DOHH2 (cell line): ENCODE data around the gene FILIP1.

Experiments used
- H3F3A ChIP-seq: fragments of 200-600 bp; sonication (generic), shearing (Covaris generic); 2 replicates; pipeline ENCODE4 v1.6.0; 2016; ENCODE audit warnings: antibody characterized with exemption, mild to moderate bottlenecking; ENCODE audit not compliant: control insufficient read depth, insufficient read depth
- H3K27ac ChIP-seq: fragments of 200-600 bp; sonication (generic); 2 replicates; pipeline ENCODE4 v1.5.1; 2014; ENCODE audit warnings: low read depth, mild to moderate bottlenecking, low read length, moderate library complexity
- H3K27me3 ChIP-seq: fragments of 200-600 bp; sonication (generic); 2 replicates; pipeline ENCODE4 v1.6.1; 2014; ENCODE audit warnings: mild to moderate bottlenecking, low read length, mixed read lengths; ENCODE audit not compliant: control insufficient read depth
- H3K36me3 ChIP-seq: fragments of 200-600 bp; sonication (generic); 2 replicates; pipeline ENCODE4 v1.6.1; 2014; ENCODE audit warnings: mild to moderate bottlenecking, low read length, moderate library complexity, mixed read lengths; ENCODE audit not compliant: control insufficient read depth
- H3K4me1 ChIP-seq: fragments of 200-600 bp; sonication (generic); 2 replicates; pipeline ENCODE4 v1.6.1; 2014; ENCODE audit warnings: mild to moderate bottlenecking, low read length, mixed read lengths; ENCODE audit not compliant: control insufficient read depth
- H3K4me2 ChIP-seq: fragments of 200-600 bp; sonication (generic); 2 replicates; pipeline ENCODE4 v1.6.0; 2014; ENCODE audit warnings: mild to moderate bottlenecking, low read length, moderate library complexity
- H3K4me3 ChIP-seq: fragments of 200-600 bp; sonication (generic); 2 replicates; pipeline ENCODE4 v1.5.1; 2014; ENCODE audit warnings: mild to moderate bottlenecking, low read length, mixed read lengths
- H3K79me2 ChIP-seq: fragments of 200-600 bp; sonication (generic); 2 replicates; pipeline ENCODE4 v1.6.1; 2014; ENCODE audit warnings: mild to moderate bottlenecking, low read length, mixed read lengths; ENCODE audit not compliant: control insufficient read depth
- H3K9me2 ChIP-seq: fragments of 200-600 bp; sonication (generic); replicated peaks from 2 replicates; pipeline ENCODE4 v1.6.1; 2014; ENCODE audit warnings: mild to moderate bottlenecking, low read length, mixed read lengths; ENCODE audit not compliant: control insufficient read depth
- H3K9me3 ChIP-seq: fragments of 200-600 bp; sonication (generic); 2 replicates; pipeline ENCODE4 v1.6.1; 2014; ENCODE audit warnings: antibody characterized with exemption, low read length, mixed read lengths; ENCODE audit not compliant: control insufficient read depth, insufficient read depth
- H4K20me1 ChIP-seq: fragments of 200-600 bp; sonication (generic); 2 replicates; pipeline ENCODE4 v1.6.0; 2014; ENCODE audit warnings: low read depth, mild to moderate bottlenecking, antibody characterized with exemption, low read length, moderate library complexity; ENCODE audit not compliant: control insufficient read depth, insufficient read depth
- CTCF ChIP-seq: fragments of 200-600 bp; sonication (generic); IDR thresholded peaks from one replicate; pipeline ENCODE4 v1.5.1; 2014; ENCODE audit warnings: antibody characterized with exemption, mild to moderate bottlenecking, low read depth, low read length; ENCODE audit not compliant: poor library complexity, severe bottlenecking
- EZH2phosphoT487 ChIP-seq: fragments of 200-600 bp; sonication (generic); IDR thresholded peaks from 2 replicates; pipeline ENCODE4 v1.6.1; 2017; ENCODE audit warnings: borderline replicate concordance, mild to moderate bottlenecking, antibody characterized with exemption, low read length, moderate library complexity, mixed read lengths

FILIP1 gene

GRCh38 chr6:75418233-75418632 lies 75.4 kb downstream of the FILIP1 start:
- no peaks in the 10 kb centered on the region for H3K4me1 ChIP-seq
- H3K79me2 ChIP-seq: no peaks in the 10 kb centered on the region
- H3F3A ChIP-seq: no peaks in the 10 kb centered on the region
- no peak overlapping the region for H3K27ac ChIP-seq
- H3K9me2 ChIP-seq: no peaks in the 10 kb centered on the region
- no peak overlapping the region for H3K4me2 ChIP-seq
- no peaks in the 10 kb centered on the region for H3K9me3 ChIP-seq
- no peaks in the 10 kb centered on the region; the same call in 1 of the 2 replicates for H3K27me3 ChIP-seq
- no peaks in the 10 kb centered on the region for H3K36me3 ChIP-seq
- TF ChIP-seq CTCF (no peak), EZH2phosphoT487 (no peak)
- H3K4me3 ChIP-seq: no peak overlapping the region
- H4K20me1 ChIP-seq: no peaks in the 10 kb centered on the region

- H3K27ac ChIP-seq: no peak overlapping the region
- H3K9me2 ChIP-seq: no peaks in the 10 kb centered on the region
- no peaks in the 10 kb centered on the region for H3F3A ChIP-seq
- no peak overlapping the region for H3K4me2 ChIP-seq
- no peaks in the 10 kb centered on the region for H3K9me3 ChIP-seq
- no peaks in the 10 kb centered on the region; the same call in 1 of the 2 replicates for H3K27me3 ChIP-seq
- H3K4me1 ChIP-seq: no peaks in the 10 kb centered on the region
- TF ChIP-seq EZH2phosphoT487 (no peak), CTCF (no peak)
- no peaks in the 10 kb centered on the region for H3K36me3 ChIP-seq
- H4K20me1 ChIP-seq: no peaks in the 10 kb centered on the region
- no peaks in the 10 kb centered on the region for H3K79me2 ChIP-seq
- no peak overlapping the region for H3K4me3 ChIP-seq
These were observed 77.2 kb downstream of the FILIP1 start for GRCh38 chr6:75416443-75416842.

GRCh38 chr6:75415804-75416203 lies 77.8 kb downstream of the FILIP1 start:
- Histone ChIP-seq H3K4me2 (no peak overlapping the region), H3F3A (no peaks in the 10 kb centered on the region), H3K79me2 (no peaks in the 10 kb centered on the region), H3K36me3 (no peaks in the 10 kb centered on the region), H3K4me1 (no peaks in the 10 kb centered on the region), H4K20me1 (no peaks in the 10 kb centered on the region), H3K27ac (no peak overlapping the region), H3K4me3 (no peak overlapping the region), H3K9me3 (no peaks in the 10 kb centered on the region), H3K9me2 (no peaks in the 10 kb centered on the region), H3K27me3 (no peaks in the 10 kb centered on the region)
- TF ChIP-seq CTCF (no peak), EZH2phosphoT487 (no peak)

GRCh38 chr6:75414445-75415021 lies 79.1 kb downstream of the FILIP1 start:
- H4K20me1 ChIP-seq: no peaks in the 10 kb centered on the region
- no peak for TF ChIP-seq EZH2phosphoT487
- TF ChIP-seq CTCF: no peak
- no peak overlapping the region for H3K4me3 ChIP-seq
- no peaks in the 10 kb centered on the region for H3K79me2 ChIP-seq
- H3K27me3 ChIP-seq: no peaks in the 10 kb centered on the region
- H3K9me2 ChIP-seq: no peaks in the 10 kb centered on the region
- no peaks in the 10 kb centered on the region for H3K36me3 ChIP-seq
- no peak overlapping the region for H3K4me2 ChIP-seq
- H3K9me3 ChIP-seq: no peaks in the 10 kb centered on the region
- no peaks in the 10 kb centered on the region for H3K4me1 ChIP-seq
- H3K27ac ChIP-seq: no peak overlapping the region
- no peaks in the 10 kb centered on the region for H3F3A ChIP-seq
